HuH-7.5 (cell line): ENCODE data around the gene IQGAP3.
"Not testable (repeated sequence)": the region's sequence is repeated elsewhere in the genome, so short reads cannot be mapped to it uniquely, and the experiment has no call there.

Source experiments
- DNase-seq: peaks from one replicate; pipeline ENCODE4 v3.0.0; 2011; ENCODE audit warnings: low spot score

Gene IQGAP3

GRCh38 chr1:156571261-156571852, 1.0 kb downstream of the IQGAP3 start:
- DNase-seq = no peak

- DNase-seq = no peak
Measured at GRCh38 chr1:156566436-156566835, 5.9 kb downstream of the IQGAP3 start.

DNA sequence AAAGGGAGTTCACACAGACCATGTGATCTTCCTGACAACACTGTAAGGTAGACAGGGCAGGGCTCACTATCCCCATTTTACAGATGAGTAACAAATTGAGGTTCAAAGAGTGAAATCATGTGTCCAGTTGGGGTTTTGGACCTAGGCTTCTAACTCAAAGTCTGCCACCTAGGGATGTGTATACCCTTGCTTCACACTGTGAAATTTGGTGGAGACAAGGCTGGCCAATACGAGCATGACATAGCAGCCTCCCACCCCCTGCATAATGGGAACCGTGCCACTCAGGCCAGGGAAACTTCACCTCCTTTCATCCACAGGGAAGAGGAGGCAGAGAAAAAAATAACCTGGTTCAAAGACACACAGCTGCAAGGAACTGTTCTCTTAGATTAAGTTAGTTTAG, 6.8 kb downstream of the IQGAP3 start:
- no peak for DNase-seq

DNA sequence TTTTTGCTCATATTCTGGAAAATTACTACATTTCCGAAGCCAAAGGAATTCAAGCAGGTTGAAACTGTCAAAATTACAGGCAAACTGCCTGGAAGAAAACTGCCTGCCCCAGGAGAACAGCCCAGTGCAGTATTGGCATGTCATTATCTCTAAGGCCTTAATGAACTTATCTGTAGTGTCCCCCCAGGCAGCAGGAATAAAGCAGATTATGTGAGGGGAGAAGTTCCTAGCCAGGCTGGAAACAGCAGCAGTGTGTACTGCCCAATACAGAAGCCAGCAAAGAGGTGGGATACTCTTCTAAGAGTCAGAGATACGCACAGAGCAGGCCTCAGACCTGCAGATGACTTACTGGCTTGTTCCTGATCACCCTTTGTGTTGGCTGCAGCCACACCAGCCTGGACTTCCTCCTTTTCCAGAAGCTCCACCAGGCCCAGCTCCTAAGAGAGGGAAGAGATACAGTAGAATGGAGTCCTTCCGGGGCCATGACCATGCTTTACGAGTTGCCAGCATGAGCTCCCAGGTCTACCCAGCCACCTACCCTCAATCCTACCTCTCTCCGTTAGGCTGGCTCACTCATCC, 11.7 kb downstream of the IQGAP3 start:
- no peak for DNase-seq

GRCh38 chr1:156559797-156560385, 12.5 kb downstream of the IQGAP3 start:
- no peak for DNase-seq

- no peak for DNase-seq
Measured at GRCh38 chr1:156559086-156559796, 13.1 kb downstream of the IQGAP3 start.

DNA sequence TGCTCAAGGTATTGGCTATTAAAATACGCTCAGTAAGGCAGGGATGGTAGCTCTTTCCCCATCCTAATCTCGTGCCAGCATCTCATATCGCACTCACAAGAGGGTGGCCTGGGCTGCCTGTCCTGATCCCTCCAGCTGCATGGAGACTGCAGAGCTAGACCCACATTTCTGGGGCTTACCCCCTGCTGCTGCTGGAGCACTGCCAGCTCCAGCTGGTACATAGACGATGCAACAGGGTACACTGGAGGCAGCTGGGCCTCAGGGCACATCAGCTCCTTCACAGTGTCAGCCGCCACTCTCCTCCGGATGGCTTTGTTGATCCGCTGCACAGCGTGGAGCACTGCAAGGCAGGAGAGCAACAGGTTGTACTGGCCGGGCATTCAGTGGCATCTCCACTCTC, 16.0 kb downstream of the IQGAP3 start:
- DNase-seq = no peak

DNA sequence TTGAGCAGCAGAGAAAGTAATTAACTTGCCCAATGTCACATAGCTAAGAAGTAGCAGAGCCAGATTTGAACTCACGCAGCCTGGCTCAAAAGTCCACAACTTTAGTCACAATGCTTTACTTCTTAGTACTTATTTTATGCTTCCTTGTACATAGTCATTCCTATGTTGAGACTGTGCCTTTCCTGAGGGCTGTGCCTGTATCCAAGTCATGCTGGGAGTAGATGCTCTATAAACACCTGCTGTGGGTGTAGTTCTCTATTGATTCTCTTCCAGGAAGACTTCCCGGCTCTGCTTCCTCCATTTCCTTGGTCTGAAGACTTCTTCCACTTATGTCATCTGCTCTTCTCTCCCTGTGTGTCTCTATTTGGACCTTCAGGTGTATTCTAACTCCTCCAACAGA, 16.6 kb downstream of the IQGAP3 start:
- no peak for DNase-seq

- DNase-seq = no peak
Measured at GRCh38 chr1:156554971-156555370, 17.4 kb downstream of the IQGAP3 start.

DNA sequence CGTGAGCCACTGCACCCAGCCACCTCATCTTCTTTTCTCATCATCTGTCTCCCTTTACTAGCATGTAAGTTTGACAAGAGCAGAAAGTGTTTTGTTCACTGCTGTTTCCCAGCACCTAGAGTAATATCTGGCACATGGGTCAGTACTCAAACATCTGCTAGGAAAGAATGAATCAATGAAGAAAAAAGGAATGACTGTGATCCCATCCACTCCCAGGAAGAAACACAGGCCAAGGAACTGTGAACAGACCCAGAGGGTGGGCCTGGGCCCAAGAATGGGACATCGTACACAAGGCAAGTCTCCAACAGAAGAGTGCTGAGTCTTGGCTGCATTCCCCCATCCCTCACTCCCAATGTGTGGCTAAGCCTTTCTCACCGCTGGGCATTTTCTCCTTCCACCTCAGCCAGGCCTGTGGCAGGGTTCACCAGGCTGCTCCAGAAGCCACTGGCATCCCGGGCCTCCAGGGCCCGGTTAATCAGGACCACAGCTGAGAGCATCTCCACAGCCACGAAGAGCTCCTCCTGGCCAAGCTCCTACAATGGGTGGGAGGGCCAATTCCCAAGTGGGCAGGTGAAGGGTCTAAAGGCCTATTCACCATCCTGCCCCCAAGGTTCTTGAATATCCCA, 18.4 kb downstream of the IQGAP3 start:
- DNase-seq = no peak

GRCh38 chr1:156552937-156553336, 19.4 kb downstream of the IQGAP3 start:
- DNase-seq = not testable (repeated sequence)

- DNase-seq = no peak
Measured at GRCh38 chr1:156552518-156552917, 19.8 kb downstream of the IQGAP3 start.

DNA sequence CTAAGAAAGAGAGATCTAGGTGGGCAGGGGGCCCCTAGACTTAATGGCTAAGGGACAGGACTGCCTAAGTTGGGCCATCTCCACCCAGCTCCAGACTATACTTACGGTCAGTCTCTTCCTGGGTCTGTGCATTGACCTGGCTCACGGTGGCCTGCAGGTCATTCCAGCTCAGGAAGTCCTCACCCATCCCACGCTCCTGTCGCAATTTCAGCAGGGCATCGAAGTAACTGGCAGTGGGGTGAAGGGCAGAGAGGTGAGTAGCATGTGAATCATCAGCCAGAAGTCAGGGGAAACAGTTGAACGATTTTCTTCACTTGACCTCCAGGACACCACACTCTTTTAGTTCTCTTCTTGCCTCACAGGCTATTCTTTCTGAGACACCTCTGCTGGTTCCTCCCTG, 20.5 kb downstream of the IQGAP3 start:
- no peak for DNase-seq

DNA sequence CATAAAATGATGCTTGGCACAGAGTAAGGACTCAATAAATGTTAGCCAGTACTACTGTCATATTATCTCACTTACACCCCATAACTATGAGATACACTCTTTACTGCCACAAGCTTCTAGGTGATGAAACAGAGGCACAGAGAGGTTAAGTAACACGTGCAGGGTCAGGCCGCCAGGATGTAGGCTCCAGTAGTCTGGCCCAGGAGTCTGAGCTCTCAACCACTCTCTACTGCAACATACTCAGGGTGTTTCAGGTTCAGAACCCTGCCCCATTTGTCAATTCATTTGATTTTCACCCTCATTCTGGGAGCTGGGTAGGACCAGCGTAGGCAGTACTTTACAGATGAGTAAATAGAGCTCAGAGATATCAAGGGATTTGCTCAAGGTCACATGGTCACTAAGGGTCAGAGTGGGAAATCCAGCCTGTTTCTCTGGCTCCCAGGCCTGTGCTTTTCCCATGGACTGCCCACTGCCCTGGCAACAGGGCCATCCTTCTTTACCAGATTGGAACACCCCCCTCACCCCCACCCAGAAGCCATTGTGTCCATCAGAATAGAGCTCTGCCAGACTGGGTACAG, 21.2 kb downstream of the IQGAP3 start:
- no peak for DNase-seq

DNA sequence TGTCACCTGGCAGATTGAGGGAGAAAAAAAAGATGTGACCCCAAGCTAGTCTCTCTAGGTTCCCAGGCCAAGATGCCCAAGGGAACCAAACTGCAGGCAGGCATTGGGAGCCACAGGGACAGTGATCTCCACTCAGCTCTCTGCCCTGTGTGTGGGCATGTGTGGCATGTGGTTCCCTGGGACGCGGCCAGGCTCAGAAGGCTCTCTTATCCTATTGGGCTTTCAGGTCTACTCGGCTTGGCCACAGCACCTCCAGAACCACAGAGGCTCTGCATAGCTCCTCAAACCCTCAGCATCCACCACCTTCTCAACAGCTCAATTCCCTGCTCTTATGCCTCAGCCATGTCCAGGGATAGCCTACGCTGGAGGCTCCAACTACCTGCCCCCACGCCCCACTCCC, 22.0 kb downstream of the IQGAP3 start:
- no peak for DNase-seq

DNA sequence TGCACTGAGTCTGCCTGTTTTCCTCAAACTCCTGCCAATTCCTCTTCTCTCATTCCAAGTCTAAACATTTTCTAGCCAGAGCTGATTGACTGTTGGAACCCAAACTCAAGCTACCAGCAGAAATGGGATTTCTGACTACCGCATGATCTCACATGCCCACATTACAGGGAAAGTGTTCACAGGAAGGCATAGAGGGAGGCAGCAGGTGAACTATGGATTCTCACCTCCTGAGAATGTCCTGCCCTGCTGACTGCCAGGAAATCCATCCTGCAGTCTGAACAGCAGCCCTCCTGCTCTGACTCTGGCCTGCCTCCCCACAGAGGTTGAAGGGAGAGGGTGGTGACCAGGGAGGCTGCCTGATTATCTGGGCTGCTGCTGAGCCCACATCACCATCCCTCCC, 22.5 kb downstream of the IQGAP3 start:
- no peak for DNase-seq

GRCh38 chr1:156549390-156549789, 23.0 kb downstream of the IQGAP3 start:
- DNase-seq = no peak

DNA sequence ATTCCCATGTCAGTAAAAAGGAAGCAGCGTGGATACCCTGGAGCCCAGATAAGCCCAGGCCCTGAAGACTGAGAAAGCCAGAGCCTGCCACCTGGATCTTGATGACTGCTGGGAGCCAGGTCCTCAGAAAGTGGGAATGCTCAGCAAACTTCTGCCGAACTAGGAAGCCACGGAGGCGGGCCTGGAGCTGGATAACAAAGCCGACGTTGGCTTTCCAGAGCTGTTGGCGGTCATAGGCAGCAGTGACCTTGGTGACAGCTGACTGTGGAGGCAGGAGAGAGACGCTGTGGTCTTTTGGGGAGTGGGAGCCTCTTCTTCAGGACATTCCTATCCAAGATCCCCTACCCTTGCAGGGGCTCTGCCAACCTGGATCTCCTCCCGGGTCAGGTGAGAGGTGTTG, 24.4 kb downstream of the IQGAP3 start:
- no peak for DNase-seq

- DNase-seq = no peak
Measured at GRCh38 chr1:156547434-156547833, 24.9 kb downstream of the IQGAP3 start.

- no peak for DNase-seq
Measured at GRCh38 chr1:156546267-156546666, 26.1 kb downstream of the IQGAP3 start.

DNA sequence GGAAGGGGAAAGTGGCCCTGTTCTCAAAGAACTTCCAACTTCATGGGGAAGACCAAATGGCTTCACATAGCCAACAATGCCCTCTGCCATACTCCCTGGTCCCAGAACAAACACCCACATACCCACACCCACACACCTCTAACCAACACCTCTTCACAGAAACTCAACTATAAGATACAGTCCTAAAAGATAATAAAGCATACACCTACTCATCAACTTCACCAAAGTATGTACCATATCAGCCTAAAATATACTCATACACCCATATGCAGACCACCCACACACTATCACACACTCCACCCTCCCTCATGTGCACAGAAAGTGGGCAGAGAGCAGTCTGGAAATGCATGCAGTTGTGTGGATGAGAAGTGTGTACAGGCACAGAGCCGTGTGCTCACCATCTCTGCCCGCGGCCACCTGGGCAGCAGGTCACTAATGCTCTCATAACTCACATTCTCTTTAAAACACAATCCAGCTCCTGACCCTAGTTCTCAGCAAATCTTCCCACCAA, 27.7 kb downstream of the IQGAP3 start:
- no peak for DNase-seq

- DNase-seq = no peak
Measured at GRCh38 chr1:156543066-156543465, 29.3 kb downstream of the IQGAP3 start.
